SKM-1 (cell line): ENCODE measurements around the gene RNF220.

Experiments used
- DNase-seq: peaks from one replicate; lab custom pipeline; 2025; ENCODE audit not compliant: unreplicated experiment; lab: John Stamatoyannopoulos, UW

Gene RNF220

GRCh38 chr1:44631647-44632539 lies 226.8 kb downstream of the RNF220 start:
- peak; percentile 83 for DNase-seq

GRCh38 chr1:44632598-44632997 lies 227.5 kb downstream of the RNF220 start:
- DNase-seq = peak; percentile 9

- DNase-seq = no peak
These were observed 229.6 kb downstream of the RNF220 start for GRCh38 chr1:44634606-44635189.

GRCh38 chr1:44635439-44635838 lies 230.4 kb downstream of the RNF220 start:
- DNase-seq = no peak

GRCh38 chr1:44636083-44636687 lies 231.1 kb downstream of the RNF220 start:
- DNase-seq = no peak

- DNase-seq = no peak
These were observed 231.9 kb downstream of the RNF220 start for GRCh38 chr1:44636688-44637598.

GRCh38 chr1:44637702-44638411 lies 232.8 kb downstream of the RNF220 start:
- no peak for DNase-seq

GRCh38 chr1:44640200-44640853 lies 235.3 kb downstream of the RNF220 start:
- DNase-seq = no peak

- DNase-seq = no peak
These were observed 236.4 kb downstream of the RNF220 start for GRCh38 chr1:44641126-44642102.

- DNase-seq = no peak
These were observed 237.2 kb downstream of the RNF220 start for GRCh38 chr1:44642255-44642654.

GRCh38 chr1:44642925-44643324 lies 237.9 kb downstream of the RNF220 start:
- DNase-seq = no peak

- no peak for DNase-seq
These were observed 238.8 kb downstream of the RNF220 start for GRCh38 chr1:44643721-44644334.

- no peak for DNase-seq
These were observed 239.8 kb downstream of the RNF220 start for GRCh38 chr1:44644806-44645205.

- DNase-seq = no peak
These were observed 240.6 kb downstream of the RNF220 start for GRCh38 chr1:44645476-44646244.

- no peak for DNase-seq
These were observed 241.4 kb downstream of the RNF220 start for GRCh38 chr1:44646261-44647110.

- DNase-seq = no peak
These were observed 242.8 kb downstream of the RNF220 start for GRCh38 chr1:44647896-44648295.
